DMS153 treated with DMSO at 0.1 percent for 48 hours (cell line): ENCODE measurements around the gene ELFN2.

Experiments
- DNase-seq: peaks from one replicate; lab custom pipeline; 2025; ENCODE audit not compliant: unreplicated experiment; lab: John Stamatoyannopoulos, UW

ELFN2 gene

GRCh38 chr22:37363261-37363992, 63.9 kb downstream of the ELFN2 start:
- DNase-seq = no peak

- no peak for DNase-seq
These were observed 64.7 kb downstream of the ELFN2 start for GRCh38 chr22:37362621-37363020.

DNA sequence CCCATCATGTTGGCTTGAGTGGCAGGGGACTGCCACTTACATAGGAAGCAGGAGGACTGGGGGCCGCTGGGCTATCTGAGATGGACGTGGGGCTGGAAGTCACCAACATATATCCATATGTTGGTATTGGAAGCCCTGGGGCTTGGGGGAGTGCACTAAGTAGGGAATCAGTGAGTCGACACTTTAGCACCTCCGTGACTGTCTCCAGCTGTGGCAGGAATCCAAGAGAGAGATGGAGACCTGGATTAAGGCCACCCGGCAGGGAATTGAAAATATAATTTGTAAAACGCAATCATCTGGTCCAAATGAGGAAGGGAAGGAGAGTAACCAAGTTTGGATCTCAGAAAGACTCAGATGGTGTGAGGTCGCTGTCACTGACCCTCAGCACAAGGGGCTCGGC, 68.4 kb downstream of the ELFN2 start:
- DNase-seq = no peak

GRCh38 chr22:37358386-37358785, 68.9 kb downstream of the ELFN2 start:
- no peak for DNase-seq

DNA sequence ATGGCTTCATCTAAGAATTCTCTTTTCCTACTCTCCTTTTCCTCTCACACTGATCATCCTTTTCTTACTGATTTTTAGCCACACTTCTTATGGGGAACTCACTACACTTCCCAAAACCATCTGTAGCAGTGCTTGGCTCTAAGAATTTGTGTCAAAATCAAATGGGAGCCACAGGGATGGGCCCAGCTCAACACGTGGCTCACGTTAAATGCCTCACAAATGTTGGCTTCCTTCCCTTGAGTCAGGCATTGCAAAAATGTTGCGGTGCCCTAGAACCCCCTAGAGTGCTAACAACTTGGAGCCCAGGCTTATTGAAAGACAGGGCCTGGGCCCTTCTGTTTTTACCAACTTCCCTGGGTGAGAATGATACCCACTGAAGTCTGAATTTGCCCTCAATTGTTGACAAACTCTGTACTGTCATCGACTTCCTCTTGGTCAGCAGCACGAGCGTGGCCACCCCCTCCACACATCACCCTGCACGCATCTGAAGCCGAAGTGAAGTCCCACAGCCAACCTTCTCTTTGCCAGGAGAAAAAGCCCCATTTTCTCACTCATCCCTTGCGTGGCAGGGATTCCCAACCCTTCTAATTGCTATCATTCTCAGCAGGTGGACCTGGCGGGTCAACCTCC, 69.7 kb downstream of the ELFN2 start:
- DNase-seq = no peak

GRCh38 chr22:37356922-37357321, 70.4 kb downstream of the ELFN2 start:
- no peak for DNase-seq

DNA sequence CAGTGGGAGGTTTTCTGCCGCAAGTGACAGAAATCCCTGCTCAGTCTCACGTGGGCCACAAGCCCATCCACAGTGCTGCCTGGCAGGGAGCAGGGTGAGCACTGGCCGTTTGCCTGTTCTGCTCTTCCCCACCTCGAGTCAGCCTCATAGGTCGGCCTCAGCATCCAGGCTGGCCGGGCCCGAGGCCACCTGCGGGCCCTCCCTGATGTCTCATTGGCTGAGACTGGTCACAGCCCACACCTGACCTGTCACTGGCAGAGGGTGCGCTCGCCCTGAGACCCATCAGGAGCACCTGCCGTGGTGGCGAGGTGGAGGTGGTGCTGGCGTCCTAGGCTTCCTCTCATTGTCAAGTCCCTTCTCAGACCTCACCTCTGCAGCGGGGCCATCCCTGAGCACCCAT, 72.1 kb downstream of the ELFN2 start:
- no peak for DNase-seq

DNA sequence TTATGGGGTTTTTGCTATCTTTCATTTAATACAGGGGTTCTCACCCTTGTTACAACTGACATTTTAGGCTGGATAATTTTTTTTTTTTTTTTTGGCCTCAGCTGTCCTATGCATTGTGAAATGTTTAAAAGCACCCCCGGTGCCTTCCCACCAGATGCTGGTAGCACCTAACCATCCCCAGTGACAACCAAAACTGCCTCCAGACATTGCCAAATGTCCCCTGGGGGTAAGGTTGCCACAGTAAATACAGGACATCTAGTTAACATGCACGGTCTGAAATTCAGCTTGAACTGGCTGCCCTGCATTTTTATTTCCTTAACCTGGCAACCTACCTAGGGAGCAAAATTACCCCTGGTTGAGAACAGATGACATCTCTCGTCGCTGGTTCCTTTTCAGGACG, 72.6 kb downstream of the ELFN2 start:
- DNase-seq = no peak

GRCh38 chr22:37354261-37354660, 73.0 kb downstream of the ELFN2 start:
- no peak for DNase-seq

DNA sequence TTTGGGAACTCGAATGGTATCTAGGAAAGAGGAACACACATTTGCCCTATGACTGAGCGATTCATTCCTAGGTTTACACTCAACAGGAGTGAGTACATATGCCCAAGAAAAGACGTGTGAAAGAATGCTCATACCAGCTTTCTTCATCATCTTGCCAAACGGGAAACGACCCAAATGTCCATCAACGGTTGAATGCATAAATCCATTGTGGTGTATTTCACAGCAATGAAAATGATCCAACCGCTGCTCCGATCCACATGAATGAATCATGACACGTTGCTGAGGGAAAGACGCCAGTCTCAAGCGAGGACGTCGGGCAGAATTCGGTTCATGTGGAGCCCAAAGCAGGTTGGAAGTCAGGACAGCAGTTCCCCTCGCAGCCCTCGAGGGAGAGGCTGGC, 73.4 kb downstream of the ELFN2 start:
- no peak for DNase-seq

GRCh38 chr22:37352481-37352880, 74.8 kb downstream of the ELFN2 start:
- DNase-seq = no peak

GRCh38 chr22:37351232-37351631, 76.0 kb downstream of the ELFN2 start:
- DNase-seq = no peak

GRCh38 chr22:37349043-37349814, 78.0 kb downstream of the ELFN2 start:
- DNase-seq = no peak

DNA sequence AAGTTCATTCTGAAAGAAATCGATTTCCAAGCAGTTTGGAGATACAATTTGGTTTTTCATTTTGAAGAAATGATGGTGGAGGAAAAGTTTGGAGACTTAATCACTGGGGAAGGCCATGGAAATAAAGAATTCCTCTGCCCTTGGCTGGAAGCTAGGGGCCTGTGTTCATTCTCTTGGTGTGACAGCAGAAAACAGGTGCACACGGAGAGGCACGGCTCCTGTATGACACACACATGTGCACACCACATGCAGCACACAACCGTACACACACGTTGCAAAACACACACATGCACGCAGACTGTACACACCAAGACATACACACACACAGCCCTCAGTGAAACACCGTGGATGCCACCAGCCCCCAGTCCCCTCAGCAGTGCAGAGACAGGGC, 80.8 kb downstream of the ELFN2 start:
- DNase-seq = no peak

- DNase-seq = no peak
These were observed 81.3 kb downstream of the ELFN2 start for GRCh38 chr22:37345863-37346504.

- DNase-seq = no peak
These were observed 82.4 kb downstream of the ELFN2 start for GRCh38 chr22:37344735-37345449.

GRCh38 chr22:37343863-37344734, 83.2 kb downstream of the ELFN2 start:
- no peak for DNase-seq

- DNase-seq = no peak
These were observed 83.9 kb downstream of the ELFN2 start for GRCh38 chr22:37343348-37343747.

DNA sequence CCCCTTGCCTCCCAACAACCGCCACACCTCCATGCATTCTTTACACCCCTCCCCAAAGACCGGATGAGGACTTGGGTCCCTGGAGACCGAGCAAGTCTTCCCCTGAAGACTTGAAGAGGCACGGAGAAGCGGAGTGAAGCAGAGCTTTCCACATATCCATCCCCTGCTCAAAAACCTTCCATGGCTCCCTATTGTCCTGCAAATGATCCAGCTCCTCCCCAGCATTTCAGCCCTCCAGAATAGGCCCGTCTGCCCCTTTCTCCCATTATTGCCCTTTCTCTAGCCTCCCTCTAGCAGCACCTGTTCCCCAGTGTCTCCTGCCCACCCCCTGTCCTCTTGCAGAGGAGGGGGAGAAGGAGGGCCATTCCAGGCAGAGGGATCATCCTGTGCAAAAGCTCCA, 85.2 kb downstream of the ELFN2 start:
- DNase-seq = no peak
